GM18502 (cell line): ENCODE measurements around the gene ZSWIM5.
"Not testable (repeated sequence)": the region's sequence is repeated elsewhere in the genome, so short reads cannot be mapped to it uniquely, and the experiment has no call there.

Experiments
- ATAC-seq: cut with Tn5 transposase; IDR thresholded peaks from one replicate; pipeline ENCODE4 v1.9.1; 2021; ENCODE audit warnings: mild to moderate bottlenecking; ENCODE audit not compliant: unreplicated experiment, poor library complexity

The ZSWIM5 gene

GRCh38 chr1:45097944-45098343, 108.5 kb downstream of the ZSWIM5 start:
- ATAC-seq, result no peak

- ATAC-seq, result no peak
These were observed 109.3 kb downstream of the ZSWIM5 start for GRCh38 chr1:45097079-45097478.

- ATAC-seq, result no peak
These were observed 111.0 kb downstream of the ZSWIM5 start for GRCh38 chr1:45095450-45095849.

GRCh38 chr1:45094371-45094770, 112.0 kb downstream of the ZSWIM5 start:
- ATAC-seq, result not testable (repeated sequence)

GRCh38 chr1:45093334-45093733, 113.1 kb downstream of the ZSWIM5 start:
- ATAC-seq, result no peak

- no peak for ATAC-seq
These were observed 116.7 kb downstream of the ZSWIM5 start for GRCh38 chr1:45089711-45090110.

- ATAC-seq, result no peak
These were observed 121.8 kb downstream of the ZSWIM5 start for GRCh38 chr1:45084562-45084961.

- no peak for ATAC-seq
These were observed 126.9 kb downstream of the ZSWIM5 start for GRCh38 chr1:45079533-45079932.

GRCh38 chr1:45076959-45077358, 129.4 kb downstream of the ZSWIM5 start:
- ATAC-seq, result not testable (repeated sequence)

GRCh38 chr1:45071567-45071966, 134.8 kb downstream of the ZSWIM5 start:
- ATAC-seq, result no peak

GRCh38 chr1:45067806-45068205, 138.6 kb downstream of the ZSWIM5 start:
- no peak for ATAC-seq

GRCh38 chr1:45065083-45065482, 141.3 kb downstream of the ZSWIM5 start:
- no peak for ATAC-seq

- not testable (repeated sequence) for ATAC-seq
These were observed 143.9 kb downstream of the ZSWIM5 start for GRCh38 chr1:45062463-45062862.

GRCh38 chr1:45059829-45060228, 146.6 kb downstream of the ZSWIM5 start:
- no peak for ATAC-seq

GRCh38 chr1:45057542-45057941, 148.9 kb downstream of the ZSWIM5 start:
- ATAC-seq, result no peak

- ATAC-seq, result no peak
These were observed 155.2 kb downstream of the ZSWIM5 start for GRCh38 chr1:45051005-45051772.

- no peak for ATAC-seq
These were observed 159.4 kb downstream of the ZSWIM5 start for GRCh38 chr1:45047032-45047431.

GRCh38 chr1:45044916-45045315, 161.5 kb downstream of the ZSWIM5 start:
- ATAC-seq, result no peak

GRCh38 chr1:45043094-45043493, 163.3 kb downstream of the ZSWIM5 start:
- no peak for ATAC-seq

GRCh38 chr1:45040297-45040696, 166.1 kb downstream of the ZSWIM5 start:
- no peak for ATAC-seq

- no peak for ATAC-seq
These were observed 167.6 kb downstream of the ZSWIM5 start for GRCh38 chr1:45038661-45039364.

- ATAC-seq, result no peak
These were observed 168.2 kb downstream of the ZSWIM5 start for GRCh38 chr1:45038240-45038639.
